ENCODE measurements around the gene PLCL2. TPM values are rescaled to one million over a fixed set of nuclear protein-coding genes. Genes with fewer than 3 reads are reported as not detected.

The PLCL2 gene
- total and polyA plus RNA-seq, 5 donors from 2014 or later, result 27.1 to 42.9 (median 33.5) TPM

DNA sequence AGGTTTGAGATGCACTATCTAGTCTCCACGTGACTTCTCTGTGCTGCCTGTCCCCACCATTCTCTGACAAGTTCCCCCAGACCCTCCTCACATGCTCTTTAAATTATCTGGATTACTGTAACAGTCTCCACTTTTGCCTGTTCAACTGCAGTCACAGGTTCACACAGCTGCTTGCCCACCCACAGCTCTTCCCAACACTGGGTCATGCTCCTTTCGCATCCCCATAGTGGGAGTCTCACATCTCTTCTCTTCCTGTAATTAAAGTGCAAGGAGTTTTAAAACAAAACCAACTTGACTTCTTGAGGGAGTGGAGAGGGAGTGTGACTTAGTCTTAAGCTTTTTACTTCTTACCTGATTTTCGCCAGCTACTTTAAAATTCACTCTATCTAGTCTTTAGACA lies 178.8 kb downstream of the PLCL2 start:
- H3K36me3 Mint-ChIP-seq, result peaks cover 44% of the 10 kb centered on the region

DNA sequence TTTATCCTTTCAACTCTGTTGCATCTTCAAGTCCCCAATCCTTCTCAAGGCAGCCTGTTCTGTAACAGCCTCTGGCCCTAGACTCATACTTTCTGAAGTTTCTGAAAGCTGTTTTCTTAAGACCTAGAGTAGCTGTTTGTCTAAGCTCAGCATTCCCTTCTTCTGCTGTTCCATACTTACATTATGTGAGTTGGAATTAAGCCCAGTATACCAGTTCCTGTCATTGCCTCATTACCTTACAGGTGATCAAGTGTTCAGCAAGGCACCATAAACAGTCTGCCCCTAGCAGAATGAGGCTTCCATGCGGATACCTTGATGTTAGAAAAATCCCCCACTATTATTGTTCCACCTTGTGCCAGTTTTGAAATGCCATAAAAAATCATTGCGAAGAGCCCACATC lies 180.6 kb downstream of the PLCL2 start:
- Mint-ChIP-seq H3K36me3 (peaks cover 48% of the 10 kb centered on the region), H3K4me1 (peaks cover 10 to 15% (median 13%) of the 10 kb centered on the region in 4 donors), H3K9me3 (peaks cover 0 to 5% (median 0%) of the 10 kb centered on the region in 7 donors), H3K27ac (no peak overlapping the region), H3K4me3 (no peak overlapping the region), H3K27me3 (no peaks in the 10 kb centered on the region)
- Histone ChIP-seq H3K9me3 (ENCODE audit: control insufficient read depth in 2 of 2, low read length in 2 of 2) (no peaks in the 10 kb centered on the region), H3K4me3 (ENCODE audit: low read depth, low read length) (no peak overlapping the region), H3K36me3 (ENCODE audit: control insufficient read depth, insufficient read depth, low read length) (peaks cover 36% of the 10 kb centered on the region), H3K27ac (ENCODE audit: insufficient read depth, low read length, poor library complexity, severe bottlenecking) (no peak overlapping the region), H3K27me3 (ENCODE audit: control insufficient read depth, insufficient read depth, low read length) (no peaks in the 10 kb centered on the region), H3K4me1 (ENCODE audit: control insufficient read depth, insufficient read depth, low read length, poor library complexity, severe bottlenecking) (no peaks in the 10 kb centered on the region)
- DNase-seq, result no peak
- ATAC-seq (ENCODE audit: low read depth in 2 of 2), result no peak

More for the DNA sequence above, 178.8 kb downstream of the PLCL2 start:
- Mint-ChIP-seq H3K4me3 (no peak overlapping the region), H3K9me3 (peaks cover 0 to 5% (median 0%) of the 10 kb centered on the region in 7 donors), H3K27me3 (no peaks in the 10 kb centered on the region), H3K4me1 (peaks cover 7 to 18% (median 11%) of the 10 kb centered on the region in 4 donors), H3K27ac (peak overlapping the region; percentile 1 to 58 (median 31))
- ATAC-seq (ENCODE audit: low read depth in 2 of 2), result no peak
- H3K27ac ChIP-seq (ENCODE audit: insufficient read depth, low read length, poor library complexity, severe bottlenecking), result no peak overlapping the region
- peaks cover 26% of the 10 kb centered on the region for H3K36me3 ChIP-seq (ENCODE audit: control insufficient read depth, insufficient read depth, low read length)
- no peaks in the 10 kb centered on the region for H3K9me3 ChIP-seq (ENCODE audit: control insufficient read depth in 2 of 2, low read length in 2 of 2)
- DNase-seq, result no peak
- no peaks in the 10 kb centered on the region for H3K27me3 ChIP-seq (ENCODE audit: control insufficient read depth, insufficient read depth, low read length)
- no peak overlapping the region for H3K4me3 ChIP-seq (ENCODE audit: low read depth, low read length)
- no peaks in the 10 kb centered on the region for H3K4me1 ChIP-seq (ENCODE audit: control insufficient read depth, insufficient read depth, low read length, poor library complexity, severe bottlenecking)

DNA sequence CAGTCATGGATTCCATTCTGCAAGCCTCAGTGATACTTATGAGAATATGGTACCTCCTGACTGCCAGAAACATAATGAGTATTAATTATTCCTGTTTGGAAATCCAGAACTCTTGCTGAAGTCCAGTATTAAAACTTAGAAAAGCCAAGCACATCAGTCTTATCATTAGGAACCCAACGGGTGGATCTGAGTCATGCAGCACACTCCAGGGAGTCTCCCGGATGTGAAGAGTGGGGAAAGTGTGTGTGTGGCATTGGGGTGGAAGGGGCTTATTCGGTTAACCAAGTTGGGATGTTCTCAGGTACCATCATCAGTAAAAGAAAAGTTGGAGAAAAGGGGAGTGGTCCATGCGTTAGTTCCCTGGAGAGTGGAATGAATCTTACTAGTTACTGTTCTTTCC lies 181.1 kb downstream of the PLCL2 start:
- Mint-ChIP-seq H3K27ac (no peak overlapping the region), H3K4me3 (no peak overlapping the region), H3K27me3 (no peaks in the 10 kb centered on the region), H3K9me3 (peaks cover 0 to 5% (median 0%) of the 10 kb centered on the region in 7 donors), H3K4me1 (peaks cover 10 to 15% (median 14%) of the 10 kb centered on the region in 4 donors), H3K36me3 (peaks cover 51% of the 10 kb centered on the region)
- Histone ChIP-seq H3K9me3 (ENCODE audit: control insufficient read depth in 2 of 2, low read length in 2 of 2) (no peaks in the 10 kb centered on the region), H3K27ac (ENCODE audit: insufficient read depth, low read length, poor library complexity, severe bottlenecking) (no peak overlapping the region), H3K4me1 (ENCODE audit: control insufficient read depth, insufficient read depth, low read length, poor library complexity, severe bottlenecking) (no peaks in the 10 kb centered on the region), H3K36me3 (ENCODE audit: control insufficient read depth, insufficient read depth, low read length) (peaks cover 39% of the 10 kb centered on the region), H3K27me3 (ENCODE audit: control insufficient read depth, insufficient read depth, low read length) (no peaks in the 10 kb centered on the region), H3K4me3 (ENCODE audit: low read depth, low read length) (no peak overlapping the region)
- DNase-seq (no peak), ATAC-seq (ENCODE audit: low read depth in 2 of 2) (no peak)

GRCh38 chr3:17069754-17070153 lies 185.0 kb downstream of the PLCL2 start:
- Mint-ChIP-seq H3K4me1 (peaks cover 19 to 29% (median 26%) of the 10 kb centered on the region in 4 donors), H3K27ac (no peak overlapping the region), H3K9me3 (peaks cover 0 to 1% (median 0%) of the 10 kb centered on the region in 7 donors), H3K4me3 (no peak overlapping the region), H3K36me3 (peaks cover 50% of the 10 kb centered on the region), H3K27me3 (no peaks in the 10 kb centered on the region)
- H3K9me3 ChIP-seq (ENCODE audit: control insufficient read depth in 2 of 2, low read length in 2 of 2), result no peaks in the 10 kb centered on the region
- peaks cover 36% of the 10 kb centered on the region for H3K36me3 ChIP-seq (ENCODE audit: control insufficient read depth, insufficient read depth, low read length)
- DNase-seq, result no peak
- no peak for ATAC-seq (ENCODE audit: low read depth in 2 of 2)
- H3K27me3 ChIP-seq (ENCODE audit: control insufficient read depth, insufficient read depth, low read length), result no peaks in the 10 kb centered on the region
- H3K27ac ChIP-seq (ENCODE audit: insufficient read depth, low read length, poor library complexity, severe bottlenecking), result no peak overlapping the region
- H3K4me1 ChIP-seq (ENCODE audit: control insufficient read depth, insufficient read depth, low read length, poor library complexity, severe bottlenecking), result peaks cover 9% of the 10 kb centered on the region
- no peak overlapping the region for H3K4me3 ChIP-seq (ENCODE audit: low read depth, low read length)

DNA sequence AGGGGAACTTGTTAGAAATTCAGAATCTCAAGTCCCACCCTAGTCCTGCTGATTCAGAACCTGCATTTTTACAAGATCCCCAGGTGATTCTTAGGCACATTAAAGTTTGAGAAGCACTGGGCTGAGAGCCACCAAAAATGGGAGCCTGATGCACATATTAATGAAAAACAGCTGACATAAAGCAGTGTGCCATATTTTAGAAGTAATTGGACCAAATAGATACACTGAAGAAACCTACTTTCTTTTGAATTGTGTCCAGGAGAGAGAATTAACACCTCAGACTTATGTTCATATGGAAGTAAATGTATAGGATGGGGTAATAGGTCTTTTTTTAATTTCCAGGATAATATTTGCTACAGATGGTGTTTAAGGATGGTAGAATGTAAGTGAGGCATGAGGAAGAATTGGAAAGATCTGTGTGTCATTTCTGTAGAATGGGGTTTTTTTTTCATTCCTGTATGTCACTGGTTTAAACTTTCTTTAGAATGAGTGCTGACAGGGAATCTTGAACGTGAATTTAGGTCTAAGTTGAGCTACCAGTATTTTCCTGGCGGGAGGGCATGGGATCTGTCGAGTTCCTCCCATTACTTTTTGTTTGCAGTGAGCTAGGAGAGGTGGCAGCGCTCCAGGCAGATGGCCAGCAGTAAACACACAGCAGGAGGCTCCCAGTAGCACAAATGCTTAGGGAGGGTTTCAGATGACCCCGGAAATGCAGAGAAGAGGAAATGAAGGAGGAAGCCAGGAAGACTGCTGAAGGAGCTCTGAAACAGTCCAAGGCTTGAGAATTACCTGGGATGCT lies 185.6 kb downstream of the PLCL2 start:
- ATAC-seq (ENCODE audit: low read depth in 2 of 2), result no peak
- H3K9me3 Mint-ChIP-seq, result peaks cover 0 to 1% (median 0%) of the 10 kb centered on the region in 7 donors
- H3K4me1 Mint-ChIP-seq, result peaks cover 18 to 30% (median 28%) of the 10 kb centered on the region in 4 donors
- no peak overlapping the region for H3K27ac ChIP-seq (ENCODE audit: insufficient read depth, low read length, poor library complexity, severe bottlenecking)
- no peak overlapping the region for H3K27ac Mint-ChIP-seq
- H3K36me3 ChIP-seq (ENCODE audit: control insufficient read depth, insufficient read depth, low read length), result peaks cover 36% of the 10 kb centered on the region
- peaks cover 51% of the 10 kb centered on the region for H3K36me3 Mint-ChIP-seq
- no peaks in the 10 kb centered on the region for H3K27me3 Mint-ChIP-seq
- H3K4me3 ChIP-seq (ENCODE audit: low read depth, low read length), result no peak overlapping the region
- peaks cover 9% of the 10 kb centered on the region for H3K4me1 ChIP-seq (ENCODE audit: control insufficient read depth, insufficient read depth, low read length, poor library complexity, severe bottlenecking)
- H3K27me3 ChIP-seq (ENCODE audit: control insufficient read depth, insufficient read depth, low read length), result no peaks in the 10 kb centered on the region
- no peak overlapping the region for H3K4me3 Mint-ChIP-seq
- DNase-seq, result no peak
- H3K9me3 ChIP-seq (ENCODE audit: control insufficient read depth in 2 of 2, low read length in 2 of 2), result no peaks in the 10 kb centered on the region

DNA sequence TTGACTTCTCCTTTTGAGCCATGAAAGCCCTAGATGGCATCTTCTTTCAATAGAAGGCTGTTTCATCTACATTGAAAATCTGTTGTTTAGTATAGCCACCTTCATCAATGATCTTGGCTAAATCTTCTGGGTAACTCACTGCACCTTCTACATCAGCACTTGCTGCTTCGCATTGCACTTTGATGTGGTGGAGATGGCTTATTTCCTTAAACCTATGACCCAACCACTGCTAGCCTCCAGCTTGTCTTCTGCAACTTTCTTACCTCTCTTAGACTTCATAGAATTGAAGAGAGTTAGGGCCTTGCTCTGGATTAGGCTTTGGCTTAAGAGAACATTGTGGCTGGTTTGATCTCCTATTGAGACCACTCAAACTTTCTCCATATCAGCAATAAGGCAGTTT lies 189.8 kb downstream of the PLCL2 start:
- Mint-ChIP-seq H3K4me1 (peaks cover 17 to 35% (median 30%) of the 10 kb centered on the region in 4 donors), H3K36me3 (peaks cover 45% of the 10 kb centered on the region), H3K27ac (peak overlapping the region in 2 of 3 donors; percentile 1 to 82), H3K27me3 (no peaks in the 10 kb centered on the region), H3K9me3 (peaks cover 0 to 1% (median 0%) of the 10 kb centered on the region in 7 donors), H3K4me3 (no peak overlapping the region)
- peak; percentile 40 to 53 for ATAC-seq (ENCODE audit: low read depth in 2 of 2)
- no peak overlapping the region for H3K27ac ChIP-seq (ENCODE audit: insufficient read depth, low read length, poor library complexity, severe bottlenecking)
- no peaks in the 10 kb centered on the region for H3K27me3 ChIP-seq (ENCODE audit: control insufficient read depth, insufficient read depth, low read length)
- DNase-seq, result peak in 2 of 3 donors; percentile 10 to 64
- no peaks in the 10 kb centered on the region for H3K9me3 ChIP-seq (ENCODE audit: control insufficient read depth in 2 of 2, low read length in 2 of 2)
- H3K36me3 ChIP-seq (ENCODE audit: control insufficient read depth, insufficient read depth, low read length), result peaks cover 22% of the 10 kb centered on the region
- H3K4me1 ChIP-seq (ENCODE audit: control insufficient read depth, insufficient read depth, low read length, poor library complexity, severe bottlenecking), result peaks cover 9% of the 10 kb centered on the region
- H3K4me3 ChIP-seq (ENCODE audit: low read depth, low read length), result no peak overlapping the region

DNA sequence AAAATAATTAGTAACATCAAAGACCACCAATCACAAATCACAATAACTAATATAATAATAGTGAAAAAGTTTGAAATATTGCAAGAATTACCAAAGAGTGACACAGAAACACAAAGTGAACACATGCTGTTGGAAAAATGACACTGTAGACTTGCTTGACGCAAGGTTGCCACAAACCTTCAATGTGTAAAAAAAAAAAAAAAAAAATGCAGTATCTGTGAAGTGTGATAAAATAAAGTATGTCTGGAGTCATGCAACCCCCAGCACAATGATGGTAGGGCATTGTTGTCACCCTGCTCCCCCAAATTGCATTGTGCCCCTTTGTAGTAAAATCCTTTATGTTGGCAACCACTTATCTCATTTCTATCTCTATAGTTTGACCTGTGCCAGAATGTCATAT lies 190.6 kb downstream of the PLCL2 start:
- no peak overlapping the region for H3K27ac ChIP-seq (ENCODE audit: insufficient read depth, low read length, poor library complexity, severe bottlenecking)
- peaks cover 22% of the 10 kb centered on the region for H3K36me3 ChIP-seq (ENCODE audit: control insufficient read depth, insufficient read depth, low read length)
- Mint-ChIP-seq H3K4me1 (peaks cover 17 to 34% (median 32%) of the 10 kb centered on the region in 4 donors), H3K4me3 (no peak overlapping the region), H3K27me3 (no peaks in the 10 kb centered on the region), H3K9me3 (peaks cover 0 to 1% (median 0%) of the 10 kb centered on the region in 7 donors), H3K36me3 (peaks cover 44% of the 10 kb centered on the region), H3K27ac (no peak overlapping the region)
- DNase-seq (no peak), ATAC-seq (ENCODE audit: low read depth in 2 of 2) (no peak)
- H3K4me3 ChIP-seq (ENCODE audit: low read depth, low read length), result no peak overlapping the region
- no peaks in the 10 kb centered on the region for H3K27me3 ChIP-seq (ENCODE audit: control insufficient read depth, insufficient read depth, low read length)
- H3K9me3 ChIP-seq (ENCODE audit: control insufficient read depth in 2 of 2, low read length in 2 of 2), result no peaks in the 10 kb centered on the region
- H3K4me1 ChIP-seq (ENCODE audit: control insufficient read depth, insufficient read depth, low read length, poor library complexity, severe bottlenecking), result peaks cover 9% of the 10 kb centered on the region

All from CD4-positive, CD25-positive, alpha-beta regulatory T cell (primary cell).